GM21381 (cell line): ENCODE measurements around the gene WWP2.
A peak's percentile ranks its signal among the peaks of the same experiment; 100 is the strongest.
"Not testable (repeated sequence)": the region's sequence is repeated elsewhere in the genome, so short reads cannot be mapped to it uniquely, and the experiment has no call there.

Source experiments
- ATAC-seq: cut with Tn5 transposase; IDR thresholded peaks from one replicate; pipeline ENCODE4 v1.9.1; 2021; ENCODE audit warnings: mild to moderate bottlenecking, moderate library complexity; ENCODE audit not compliant: unreplicated experiment

Gene WWP2

DNA sequence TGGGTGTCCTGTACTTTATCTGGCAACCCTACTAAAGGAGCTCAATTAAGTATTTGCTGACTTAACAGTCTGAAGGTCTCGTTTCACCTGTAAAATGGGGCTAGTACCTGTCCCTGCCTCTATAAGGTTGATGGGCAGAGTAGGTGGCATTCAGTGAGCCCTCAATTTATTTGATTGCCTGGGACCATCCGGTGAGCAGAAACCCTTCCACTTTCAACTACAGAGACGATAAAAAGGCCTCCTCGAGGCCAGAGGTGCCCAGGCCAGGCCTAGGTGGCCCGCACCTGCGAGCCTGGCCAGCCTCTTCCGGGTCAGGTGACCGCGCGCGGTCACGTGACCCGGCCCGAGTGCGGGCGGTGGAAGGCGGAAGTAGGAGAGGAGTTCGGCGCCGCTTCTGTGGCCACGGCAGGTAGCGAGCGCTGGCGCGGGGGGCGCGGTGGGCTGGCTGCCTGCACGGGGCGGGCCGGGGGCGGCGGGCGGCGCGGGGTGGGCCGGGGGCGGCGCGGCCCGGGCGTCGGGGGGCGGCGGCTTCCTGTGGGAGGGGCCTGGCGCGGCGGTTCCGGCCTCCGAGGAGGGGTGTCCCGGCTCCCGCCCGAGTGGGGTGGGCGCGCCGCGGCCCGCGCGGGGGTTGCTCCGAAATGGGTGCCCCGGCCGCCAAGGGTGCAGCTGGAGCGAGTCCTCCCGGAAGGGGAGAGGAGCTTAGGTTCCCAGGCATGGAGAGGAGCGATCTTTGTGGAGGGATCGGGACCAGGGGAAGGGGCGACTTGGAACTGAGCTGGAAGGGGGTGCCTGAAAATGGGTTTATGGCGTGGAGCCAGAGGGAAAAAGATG lies at the start of gene WWP2:
WWP2 (plus strand) TSS at position 350 of the 831 bp plus-strand sequence. CDS start 24,679 bp downstream, outside the sequence.
- peak; percentile 85 for ATAC-seq

DNA sequence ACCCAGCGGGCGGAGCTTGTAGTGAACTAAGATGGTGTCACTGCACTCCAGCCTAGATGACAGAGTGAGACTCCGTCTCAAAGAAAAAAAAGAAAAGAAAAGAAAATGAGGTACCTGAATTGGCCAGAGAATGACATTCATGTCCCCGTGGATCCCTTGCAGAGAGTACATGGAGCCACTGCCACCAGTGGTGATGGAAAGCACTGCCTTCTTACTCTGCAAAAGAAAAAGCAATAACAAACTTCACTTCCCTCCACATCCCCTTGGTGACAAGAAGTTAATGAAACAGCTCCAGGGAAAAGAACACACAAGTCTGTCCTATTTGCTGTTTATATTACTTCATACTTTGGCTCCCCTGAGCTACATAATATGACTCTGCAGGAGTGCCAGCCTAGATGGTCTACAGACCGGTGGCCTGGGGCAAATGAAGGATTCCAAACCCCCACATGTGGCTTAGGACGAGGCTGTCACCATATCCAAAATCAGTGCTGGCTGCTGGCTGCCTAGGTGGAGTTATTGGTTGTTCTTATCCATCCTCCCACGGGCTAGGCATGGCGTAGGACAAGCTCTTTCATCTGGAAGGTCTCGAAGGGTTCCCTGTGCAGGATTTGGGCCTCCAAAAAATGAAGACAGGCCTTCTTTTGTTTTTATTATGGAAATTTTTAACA lies 49.1 kb upstream of the WWP2 start:
- no peak for ATAC-seq

DNA sequence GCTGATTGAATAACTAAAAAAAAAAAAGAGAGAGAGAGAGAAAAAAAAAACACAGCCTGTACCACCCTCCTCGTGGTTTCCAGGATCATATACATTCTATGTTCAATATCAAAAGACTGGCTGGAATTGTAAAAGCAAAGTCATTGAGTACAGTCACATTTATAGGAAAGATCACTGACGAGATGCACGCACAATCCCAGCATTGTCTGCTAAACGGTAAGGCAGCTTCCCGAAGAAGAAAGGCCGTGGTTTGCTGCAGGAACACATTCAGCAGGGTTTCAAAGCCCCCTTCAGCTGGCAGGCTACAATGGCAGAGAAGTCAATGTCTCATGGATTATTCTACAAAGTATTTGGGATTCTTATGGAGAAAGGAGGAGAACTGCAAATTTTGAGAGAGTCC lies 45.1 kb upstream of the WWP2 start:
- no peak for ATAC-seq

DNA sequence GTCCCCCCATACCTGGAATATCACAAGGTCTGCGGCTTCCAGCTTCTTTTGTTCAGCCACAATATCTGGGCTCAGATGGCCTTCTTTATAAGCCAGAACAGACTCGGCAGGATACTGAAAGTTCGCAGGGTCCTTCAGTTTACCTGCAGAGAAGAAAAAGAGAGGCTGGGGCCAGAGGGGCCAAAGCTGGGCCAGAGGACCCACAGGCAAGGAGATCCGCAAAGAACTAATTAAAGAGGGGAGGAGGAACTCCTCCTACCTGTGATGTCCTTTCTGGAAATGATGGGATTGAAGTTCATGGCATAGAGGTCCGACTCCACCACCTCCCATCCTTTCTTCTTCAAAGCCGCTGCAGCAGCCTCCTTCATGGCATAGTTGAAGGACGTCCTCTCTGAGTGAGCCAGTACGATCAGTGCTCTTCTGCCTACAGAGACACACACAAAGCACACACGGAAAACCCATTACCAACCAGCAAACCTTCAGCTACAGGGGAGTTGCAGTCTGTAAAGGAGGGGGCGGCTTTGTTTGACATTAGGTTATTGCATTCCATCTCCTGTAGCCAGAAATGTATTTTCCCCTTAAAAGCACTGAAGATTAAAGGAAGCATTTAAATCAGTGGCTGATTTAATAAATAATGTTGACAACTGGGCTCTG lies 43.9 kb upstream of the WWP2 start:
- ATAC-seq: no peak

DNA sequence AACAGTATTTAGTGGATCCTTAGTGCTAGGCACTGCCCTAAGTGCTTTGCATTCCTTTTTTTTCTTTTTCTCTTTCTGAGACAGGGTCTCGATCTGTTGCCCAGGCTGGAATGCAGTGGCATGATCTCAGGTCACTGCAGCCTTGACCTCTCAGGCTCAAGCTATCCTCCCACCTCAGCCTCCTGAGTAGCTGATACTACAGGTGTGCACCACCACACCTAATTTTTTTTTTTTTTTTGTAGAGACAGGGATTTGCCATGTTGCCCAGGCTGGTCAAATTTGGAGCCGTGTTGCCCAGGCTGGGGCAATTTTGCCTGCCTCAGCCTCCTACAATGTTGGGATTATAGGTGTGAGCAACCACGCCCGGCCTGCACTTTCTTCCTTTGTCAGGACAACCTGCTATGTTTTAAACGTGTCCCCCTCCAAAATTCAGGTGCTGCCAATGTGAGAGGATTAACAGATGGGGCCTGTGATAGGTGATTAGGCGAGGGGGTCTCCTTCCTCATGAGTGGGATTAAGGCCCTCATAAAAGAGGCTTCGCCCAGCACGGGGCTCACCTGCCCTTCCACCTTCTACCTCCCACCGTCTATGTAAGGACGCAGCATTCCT lies 41.2 kb upstream of the WWP2 start:
- ATAC-seq: no peak

DNA sequence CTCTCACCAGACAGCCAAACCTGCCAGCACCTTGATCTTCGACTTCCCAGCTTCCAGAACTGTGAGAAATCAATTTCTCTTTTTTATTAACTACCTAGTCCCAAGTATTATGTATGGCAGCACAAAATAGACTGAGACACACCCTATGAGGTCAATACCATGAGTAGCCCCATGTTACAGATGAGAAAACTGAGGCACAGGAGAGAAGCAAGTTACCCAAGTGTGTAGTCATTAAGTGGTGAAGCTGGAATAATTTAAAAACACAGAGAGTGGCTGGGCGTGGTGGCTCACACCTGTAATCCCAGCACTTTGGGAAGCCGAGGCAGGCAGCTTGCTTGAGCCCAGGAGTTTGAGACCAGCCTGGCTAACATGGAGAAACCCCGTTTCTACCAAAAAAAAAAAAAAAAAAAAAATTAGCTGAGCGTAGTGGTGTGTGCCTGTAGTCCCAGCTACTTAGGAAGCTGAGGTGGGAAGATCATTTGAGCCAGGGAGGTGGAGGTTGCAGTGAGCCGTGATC lies 40.6 kb upstream of the WWP2 start:
- ATAC-seq: no peak

DNA sequence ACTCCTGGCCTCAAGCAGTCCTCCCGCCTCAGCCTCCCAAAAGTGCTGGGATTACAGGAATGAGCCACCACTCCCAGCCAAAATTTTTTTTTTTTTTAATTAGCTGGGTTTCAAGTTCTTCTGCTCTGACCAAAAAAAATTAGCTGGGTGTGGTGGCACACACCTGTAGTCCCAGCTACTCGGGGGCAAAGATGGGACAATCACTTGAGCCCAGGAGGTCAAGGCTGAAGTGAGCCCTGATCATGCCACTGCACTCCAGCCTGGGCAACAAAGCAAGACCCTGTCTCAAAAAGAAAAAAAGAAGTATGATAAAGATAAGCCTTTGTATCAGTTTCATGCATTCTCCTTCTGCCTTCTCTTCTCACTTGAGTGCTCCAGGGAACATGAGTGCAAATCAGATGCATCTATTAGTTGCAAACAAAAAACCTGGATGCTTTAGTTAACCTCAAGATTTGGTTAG lies 37.7 kb upstream of the WWP2 start:
- no peak for ATAC-seq

DNA sequence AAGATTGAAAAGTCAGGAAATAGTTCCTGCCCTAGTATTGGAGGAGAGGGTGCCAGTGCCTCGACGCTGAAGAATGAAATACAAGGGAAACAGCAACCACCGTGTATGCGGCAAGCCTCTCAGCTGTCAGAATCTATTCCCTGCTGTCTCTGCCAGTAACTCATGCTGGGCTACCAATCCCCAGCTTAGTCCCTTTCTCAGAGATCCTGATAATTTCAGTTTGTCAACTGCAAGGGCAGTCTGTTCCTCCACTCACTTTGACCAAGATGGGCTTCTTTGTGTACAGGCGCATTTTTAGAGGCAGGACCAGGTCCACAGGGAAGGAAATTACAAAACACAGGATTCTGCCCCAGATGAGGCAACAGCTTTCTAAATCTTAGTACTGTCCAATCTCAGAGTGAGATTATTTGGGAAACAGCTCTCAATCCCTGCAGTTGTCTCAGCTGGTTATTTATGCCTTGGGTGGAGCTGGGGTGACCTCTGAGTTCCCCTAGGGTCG lies 37.1 kb upstream of the WWP2 start:
- ATAC-seq: no peak

DNA sequence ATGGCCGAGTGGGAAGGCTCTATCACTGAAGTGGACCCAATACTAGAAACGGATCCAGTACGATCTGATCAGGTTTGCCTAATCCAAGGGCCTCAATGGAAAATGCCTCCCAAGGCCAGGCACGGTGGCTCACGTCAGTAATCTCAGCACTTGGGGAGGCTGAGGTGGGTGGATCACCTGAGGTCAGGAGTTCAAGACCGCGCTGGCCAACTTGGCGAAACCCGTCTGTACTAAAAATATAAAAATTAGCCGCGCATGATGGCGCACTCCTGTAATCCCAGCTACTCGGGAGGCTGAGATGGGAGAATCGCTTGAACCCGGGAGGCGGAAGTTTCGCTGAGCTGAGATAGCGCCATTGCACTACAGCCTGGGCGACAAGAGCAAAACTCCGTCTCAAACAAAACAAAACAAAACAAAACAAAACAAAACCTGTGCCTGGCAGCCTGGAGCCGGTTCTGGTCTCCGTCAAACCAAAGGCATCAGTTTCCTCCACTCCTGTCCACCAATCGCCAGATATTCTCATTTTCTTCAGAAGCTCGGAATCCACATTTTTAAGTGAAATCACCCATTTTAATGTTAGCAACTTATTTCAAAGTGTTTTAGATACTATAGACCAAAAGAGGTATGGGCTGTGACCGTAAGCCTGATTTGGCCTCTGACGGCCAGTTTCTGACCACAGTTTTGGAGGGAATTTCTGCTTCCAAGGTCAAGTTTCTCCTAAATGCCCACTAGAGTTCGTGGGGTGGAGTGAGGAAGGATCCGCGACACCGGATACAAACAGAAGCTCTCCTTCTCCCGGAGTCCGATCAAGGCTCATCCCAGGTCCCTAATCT lies 36.4 kb upstream of the WWP2 start:
- no peak for ATAC-seq

DNA sequence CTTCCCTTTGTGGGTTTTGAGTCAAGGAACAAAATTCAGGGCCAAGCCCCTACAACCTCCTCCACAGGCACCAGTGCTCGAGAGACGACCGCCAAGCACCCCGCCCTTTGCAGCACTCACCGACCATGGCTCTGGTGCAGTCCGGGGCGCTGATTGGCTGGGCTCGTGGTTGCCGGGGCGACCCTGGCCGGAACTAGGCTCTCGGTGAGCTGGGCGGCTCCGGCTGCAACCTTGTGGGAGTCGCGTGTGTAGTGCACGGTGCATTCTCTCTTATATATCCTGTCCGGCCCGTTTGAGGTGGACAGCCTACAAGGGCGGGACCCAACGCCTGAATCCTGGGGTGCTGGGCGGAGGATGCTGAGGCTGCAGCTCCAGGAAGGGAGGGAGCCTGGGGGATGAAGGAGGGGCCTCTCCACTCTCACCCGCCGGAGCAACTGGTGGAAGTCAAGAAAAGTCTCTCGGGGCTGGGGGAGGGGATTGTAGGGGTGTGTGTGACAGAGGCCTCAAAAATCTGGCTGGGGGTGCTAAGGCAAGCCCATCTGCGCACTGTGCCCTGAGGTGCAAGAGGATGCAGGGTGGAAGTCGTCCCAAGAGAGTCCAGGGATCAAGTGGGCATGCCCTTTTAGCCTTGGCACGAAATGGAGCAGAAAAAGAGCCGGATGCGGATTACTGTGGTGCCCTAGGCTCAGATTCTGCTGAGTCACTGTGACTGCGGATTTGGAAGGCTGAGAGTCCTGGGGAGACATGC lies 35.6 kb upstream of the WWP2 start, which contains the start of gene NQO1:
NQO1 (minus strand) TSS at position 248 of the 748 bp plus-strand sequence; CDS start at position 127, 121 bp downstream.
- peak; percentile 98 for ATAC-seq

DNA sequence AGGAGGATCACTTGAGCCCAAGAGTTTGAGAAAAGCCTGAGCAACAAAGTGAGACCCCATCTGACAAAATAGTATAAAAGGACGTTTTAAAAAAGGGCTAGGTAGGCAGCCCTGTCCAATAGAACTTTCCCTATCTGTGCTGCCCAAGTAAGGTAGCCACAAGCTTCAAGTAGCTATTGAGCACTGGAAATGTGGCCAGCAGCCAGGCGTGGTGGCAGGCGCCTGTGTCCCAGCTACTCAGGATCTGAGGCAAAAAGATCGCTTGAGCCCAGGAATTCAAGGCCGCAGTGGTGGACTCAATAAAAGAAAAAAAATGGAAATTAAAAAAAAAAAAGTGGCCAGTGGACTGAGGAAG lies 34.2 kb upstream of the WWP2 start:
- ATAC-seq: no peak

DNA sequence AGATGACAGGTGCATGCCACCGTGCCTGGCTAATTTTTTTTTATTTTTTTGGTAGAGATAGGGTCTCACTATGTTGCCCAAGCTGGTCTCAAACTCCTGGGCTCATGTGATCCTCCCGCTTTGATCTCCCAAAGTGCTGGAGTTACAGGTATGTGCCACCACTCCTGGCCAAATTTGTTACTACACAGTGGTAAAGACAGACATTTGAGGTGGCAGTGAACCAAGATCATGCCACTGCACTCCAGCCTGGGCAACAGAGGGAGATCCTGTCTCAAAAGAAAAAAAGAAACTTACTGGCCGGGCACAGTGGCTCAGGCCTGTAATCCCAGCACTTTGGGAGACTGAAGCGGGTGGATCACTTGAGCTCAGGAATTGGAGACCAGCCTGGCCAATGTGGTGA lies 33.1 kb upstream of the WWP2 start:
- ATAC-seq: not testable (repeated sequence)

DNA sequence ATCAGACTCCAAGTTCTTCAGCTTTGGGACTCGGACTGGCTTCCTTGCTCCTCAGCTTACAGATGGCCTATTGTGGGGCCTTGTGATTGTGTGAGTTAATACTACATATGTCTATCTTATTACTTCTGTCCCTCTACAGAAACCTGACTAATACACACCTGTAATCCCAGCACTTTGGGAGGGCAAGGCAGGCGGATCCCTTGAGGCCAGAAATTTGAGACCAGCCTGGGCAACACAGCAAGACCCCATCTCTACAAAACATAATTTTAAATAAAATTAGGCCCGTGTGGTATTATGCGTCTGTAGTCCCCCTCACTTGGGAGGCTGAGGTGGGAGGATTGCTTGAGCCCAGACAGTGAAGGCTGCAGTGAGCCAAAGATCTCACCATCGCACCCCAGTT lies 30.9 kb upstream of the WWP2 start:
- not testable (repeated sequence) for ATAC-seq

DNA sequence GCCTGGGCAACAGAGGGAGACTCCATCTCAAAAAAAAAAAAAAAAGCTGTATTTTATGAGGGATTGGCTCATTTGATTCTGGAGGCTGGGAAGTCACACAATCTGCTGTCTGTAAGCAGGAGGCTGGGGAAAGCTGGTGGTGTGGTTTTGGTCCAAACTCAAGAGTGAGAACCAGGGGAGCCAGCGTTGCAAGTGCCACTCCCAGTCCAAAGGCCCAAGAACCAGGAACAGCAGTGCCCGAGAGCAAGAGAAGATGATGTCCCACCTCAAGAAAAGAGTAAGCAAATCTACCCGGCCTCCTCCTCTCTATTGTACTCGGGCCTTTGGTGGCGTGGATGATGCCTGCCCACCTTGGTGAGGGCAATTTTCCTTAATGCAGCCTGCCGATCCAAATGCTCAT lies 30.0 kb upstream of the WWP2 start:
- ATAC-seq: no peak

DNA sequence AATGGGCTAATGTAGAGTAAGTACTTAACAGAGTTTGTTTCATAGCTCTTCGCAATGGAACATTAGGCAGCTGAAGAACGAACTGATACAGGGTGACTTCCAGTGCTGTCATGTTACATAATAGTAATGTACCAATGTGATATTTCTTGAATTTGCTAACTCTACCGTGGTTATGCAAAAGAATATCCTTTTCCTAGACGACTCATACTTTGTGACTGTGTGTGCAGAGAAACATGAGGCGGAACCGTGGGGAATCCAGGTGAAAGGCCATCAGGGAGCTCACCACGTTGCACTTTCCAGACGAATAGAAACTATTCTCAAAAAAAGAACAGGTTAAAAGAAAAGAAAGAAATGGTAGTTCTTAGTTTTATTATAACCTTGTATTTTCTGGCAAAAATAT lies 20.6 kb upstream of the WWP2 start:
- no peak for ATAC-seq

DNA sequence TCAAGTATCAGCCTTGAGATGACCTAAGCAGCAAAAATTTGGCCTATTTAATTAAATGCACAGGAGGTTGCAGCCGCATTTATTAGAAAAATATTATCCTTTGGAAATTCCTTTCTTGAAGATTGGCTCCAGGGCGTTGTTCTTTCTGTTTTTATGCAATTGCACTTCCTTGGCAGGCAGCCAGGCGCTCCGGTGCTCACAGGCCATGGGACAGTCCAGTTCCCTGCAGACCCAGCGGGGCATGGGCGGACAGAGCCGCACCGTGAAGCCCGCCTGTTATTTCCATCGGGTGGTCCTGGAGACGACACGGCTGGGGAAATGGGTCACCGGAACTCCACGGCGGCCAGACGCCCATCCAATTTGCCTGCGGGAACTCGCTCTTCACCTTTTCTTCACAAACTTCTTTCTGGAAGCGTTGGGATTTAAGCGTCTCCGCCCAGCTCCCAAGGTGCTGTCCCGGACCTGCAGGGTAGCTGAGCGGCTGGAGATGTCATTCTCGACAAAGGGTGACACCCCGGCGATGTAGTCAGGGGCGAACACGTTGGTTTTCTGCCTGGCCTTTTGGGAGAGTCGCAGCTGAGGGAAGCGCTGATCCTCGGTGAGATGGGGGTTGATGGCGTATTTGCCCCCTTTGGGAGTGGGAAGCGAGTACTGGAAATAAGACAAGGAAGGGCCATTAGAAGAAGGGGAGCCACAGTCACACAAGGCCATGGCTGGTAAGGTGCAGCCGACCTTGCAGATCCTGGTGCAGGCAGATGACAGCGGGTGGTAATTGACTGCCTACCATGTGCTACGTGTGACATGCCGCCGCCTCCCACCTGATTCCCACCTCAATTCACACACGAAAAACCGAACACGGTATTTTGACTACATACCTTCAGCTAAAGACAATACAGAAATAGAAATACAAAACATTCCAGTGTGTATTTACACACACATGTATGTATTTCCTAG lies 19.9 kb upstream of the WWP2 start:
- ATAC-seq: no peak

DNA sequence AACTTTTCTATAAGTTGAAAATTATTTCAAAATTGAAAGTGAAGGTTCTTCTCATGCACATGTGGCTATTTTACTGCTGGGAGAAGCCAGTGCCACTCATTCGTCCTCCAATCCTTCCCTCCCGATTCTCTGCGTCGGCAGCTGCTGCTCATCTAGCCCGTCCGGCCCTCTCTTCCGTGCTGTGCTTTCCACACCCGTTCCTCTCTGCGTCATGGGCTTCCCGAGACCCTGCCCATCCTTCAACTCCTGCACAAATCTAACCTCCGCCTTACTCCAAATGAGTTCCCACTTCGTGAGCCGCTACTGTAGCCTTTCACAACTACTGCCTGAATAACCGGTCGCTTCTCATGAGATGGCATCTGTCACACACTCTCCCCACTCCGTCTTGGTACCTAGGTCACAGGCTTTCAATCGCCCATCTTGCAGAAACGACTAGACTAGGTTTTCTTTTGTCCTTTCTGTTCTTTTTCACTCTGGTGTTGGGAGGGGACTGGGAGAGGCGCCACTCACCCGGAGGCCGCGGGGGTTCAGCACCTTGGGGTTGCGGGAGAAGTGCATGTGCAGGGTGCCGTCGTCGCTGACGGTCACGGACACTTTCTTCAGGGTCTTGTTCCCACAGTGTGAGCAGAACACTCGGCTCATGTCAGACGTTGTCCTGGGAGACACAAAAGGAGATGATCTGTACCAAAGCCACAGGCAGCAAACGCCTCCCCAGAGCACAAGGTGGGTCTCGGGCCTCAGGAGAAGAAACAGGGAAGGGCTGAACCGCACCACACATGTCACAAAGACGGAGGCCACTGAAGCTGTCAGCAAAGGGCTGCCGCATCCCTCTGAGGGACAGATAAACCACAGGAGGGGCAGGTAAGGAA lies 17.5 kb upstream of the WWP2 start:
- no peak for ATAC-seq
